Stimulated activated effector memory CD8-positive, alpha-beta T cell treated with anti-CD3 and anti-CD28 coated beads, Interleukin-12 subunit alpha, Interleukin-12 subunit beta, amount 100 ng/mL, for 72 hours (primary cell): ENCODE results near the gene NUDT9.
"Not testable (repeated sequence)": the region's sequence is repeated elsewhere in the genome, so short reads cannot be mapped to it uniquely, and the experiment has no call there.

Experiments used
- ATAC-seq: fragments of 150-1000 bp; cut with Tn5 transposase; 2 replicates; pipeline ENCODE4 v1.10.0; 2021
- DNase-seq, 2 donors: peaks; one replicate each; pipeline ENCODE4 v3.0.0; 2021 to 2022; ENCODE audit warnings: low spot score in 2 of 2
- H3K27ac Mint-ChIP-seq: one replicate; pipeline ENCODE4 v1.8.0; 2022; ENCODE audit warnings: mild to moderate bottlenecking, mixed read lengths
- H3K36me3 Mint-ChIP-seq: one replicate; pipeline ENCODE4 v1.8.0; 2022; ENCODE audit warnings: mild to moderate bottlenecking, mixed read lengths
- H3K4me1 Mint-ChIP-seq: one replicate; pipeline ENCODE4 v1.8.0; 2022; ENCODE audit warnings: mixed read lengths
- H3K4me3 Mint-ChIP-seq: one replicate; pipeline ENCODE4 v1.8.0; 2022; ENCODE audit warnings: mild to moderate bottlenecking, mixed read lengths
- H3K9me3 Mint-ChIP-seq: one replicate; pipeline ENCODE4 v1.8.0; 2022; ENCODE audit warnings: mixed read lengths

NUDT9 gene

DNA sequence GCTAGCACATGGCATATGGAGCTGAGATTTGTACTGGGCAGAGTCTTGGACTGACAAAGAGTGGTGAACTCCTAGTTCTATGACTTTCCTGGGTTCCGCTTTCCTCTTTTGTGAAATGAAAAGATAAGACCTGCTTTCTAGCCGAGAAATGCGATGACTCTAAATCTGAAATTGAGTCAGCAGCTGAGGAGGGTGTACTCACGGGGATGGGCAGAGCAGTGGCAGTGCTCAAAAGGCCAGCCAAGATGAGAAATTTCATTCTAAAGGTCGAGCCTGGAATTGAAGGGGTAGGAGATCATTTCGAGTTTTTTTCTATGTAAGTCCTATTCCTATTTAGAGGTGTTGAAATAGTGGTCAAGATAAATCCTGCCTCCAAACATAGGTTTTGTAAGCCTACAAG, 47.0 kb downstream of the NUDT9 start:
- H3K27ac Mint-ChIP-seq = no peak overlapping the region
- no peaks in the 10 kb centered on the region for H3K4me1 Mint-ChIP-seq
- DNase-seq (no peak), ATAC-seq (peak; percentile 89)
- H3K4me3 Mint-ChIP-seq = no peak overlapping the region
- no peaks in the 10 kb centered on the region for H3K36me3 Mint-ChIP-seq
- H3K9me3 Mint-ChIP-seq = no peaks in the 10 kb centered on the region

DNA sequence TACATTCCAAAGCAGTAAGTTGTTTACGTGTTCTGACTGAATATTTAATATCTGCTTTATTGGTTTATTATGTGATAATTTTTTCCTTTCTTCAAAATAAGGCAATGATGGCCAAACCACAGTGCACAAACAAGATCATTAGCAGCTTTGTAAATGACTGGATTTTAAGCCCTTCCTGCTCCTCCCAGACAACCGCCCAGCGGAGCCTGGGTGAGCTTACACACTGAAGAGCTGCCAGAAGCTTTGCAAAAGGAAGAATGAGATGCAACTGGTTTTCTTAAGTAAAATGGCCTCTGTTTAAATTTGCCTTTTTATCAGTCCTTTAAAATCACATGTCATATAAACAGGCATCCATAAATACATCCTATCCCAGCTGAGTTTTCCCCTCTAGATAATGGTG, 54.6 kb downstream of the NUDT9 start:
- Mint-ChIP-seq H3K4me1 (no peaks in the 10 kb centered on the region), H3K36me3 (no peaks in the 10 kb centered on the region), H3K9me3 (no peaks in the 10 kb centered on the region), H3K27ac (no peak overlapping the region), H3K4me3 (no peak overlapping the region)
- ATAC-seq (no peak), DNase-seq (no peak)

DNA sequence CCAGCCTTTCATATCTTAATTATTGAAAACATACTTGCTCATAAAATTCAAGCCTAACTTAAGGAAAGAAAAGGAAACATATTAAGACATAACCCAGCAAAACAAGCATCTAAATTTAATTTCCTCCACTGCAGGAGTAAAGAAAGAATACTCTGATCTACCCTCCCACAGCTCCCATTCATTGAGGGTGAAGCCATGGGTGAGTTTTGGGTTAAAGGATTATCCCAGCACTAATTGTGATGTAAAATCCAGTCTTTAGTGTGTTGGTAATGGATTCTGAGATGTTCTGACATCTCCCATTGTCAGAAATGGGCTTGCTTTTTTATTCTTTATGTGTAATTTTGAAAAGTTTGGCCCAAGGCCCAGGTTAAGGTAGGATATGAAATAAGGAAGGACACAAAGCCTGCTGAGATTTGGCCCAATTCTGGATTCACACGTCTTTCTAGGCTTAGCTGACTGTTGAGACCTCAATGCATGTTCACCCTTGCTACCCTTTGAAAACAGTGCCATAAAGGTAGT, 56.4 kb downstream of the NUDT9 start:
- no peak overlapping the region for H3K4me3 Mint-ChIP-seq
- no peak overlapping the region for H3K27ac Mint-ChIP-seq
- no peaks in the 10 kb centered on the region for H3K36me3 Mint-ChIP-seq
- ATAC-seq (no peak), DNase-seq (no peak)
- no peaks in the 10 kb centered on the region for H3K9me3 Mint-ChIP-seq
- no peaks in the 10 kb centered on the region for H3K4me1 Mint-ChIP-seq

GRCh38 chr4:87481377-87481776, 59.0 kb downstream of the NUDT9 start:
- no peaks in the 10 kb centered on the region for H3K4me1 Mint-ChIP-seq
- ATAC-seq (no peak), DNase-seq (no peak)
- no peaks in the 10 kb centered on the region for H3K36me3 Mint-ChIP-seq
- H3K9me3 Mint-ChIP-seq = no peaks in the 10 kb centered on the region
- no peak overlapping the region for H3K27ac Mint-ChIP-seq
- H3K4me3 Mint-ChIP-seq = no peak overlapping the region

GRCh38 chr4:87483247-87483646, 60.9 kb downstream of the NUDT9 start:
- not testable (repeated sequence) for ATAC-seq, H3K4me3 Mint-ChIP-seq, H3K27ac Mint-ChIP-seq, H3K36me3 Mint-ChIP-seq, DNase-seq, H3K9me3 Mint-ChIP-seq, H3K4me1 Mint-ChIP-seq

DNA sequence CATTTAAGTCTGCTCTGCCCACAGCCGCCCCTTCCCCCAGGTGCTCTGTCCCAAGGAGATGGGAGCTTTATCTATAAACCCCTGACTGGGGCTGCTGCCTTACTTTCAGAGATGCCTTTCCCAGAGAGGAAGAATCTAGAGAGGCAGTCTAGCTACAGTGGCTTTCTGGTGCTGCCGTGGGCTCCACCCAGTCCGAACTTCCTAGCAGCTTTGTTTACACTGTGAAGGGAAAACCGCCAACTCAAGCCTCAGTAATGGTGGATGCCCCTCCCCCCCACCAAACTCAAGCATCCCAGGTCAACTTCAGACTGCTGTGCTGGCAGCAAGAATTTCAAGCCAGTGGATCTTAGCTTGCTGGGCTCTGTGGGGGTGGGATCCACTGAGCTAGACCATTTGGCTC, 66.3 kb downstream of the NUDT9 start:
- not testable (repeated sequence) for H3K4me3 Mint-ChIP-seq, H3K4me1 Mint-ChIP-seq, DNase-seq, ATAC-seq, H3K27ac Mint-ChIP-seq, H3K9me3 Mint-ChIP-seq, H3K36me3 Mint-ChIP-seq

DNA sequence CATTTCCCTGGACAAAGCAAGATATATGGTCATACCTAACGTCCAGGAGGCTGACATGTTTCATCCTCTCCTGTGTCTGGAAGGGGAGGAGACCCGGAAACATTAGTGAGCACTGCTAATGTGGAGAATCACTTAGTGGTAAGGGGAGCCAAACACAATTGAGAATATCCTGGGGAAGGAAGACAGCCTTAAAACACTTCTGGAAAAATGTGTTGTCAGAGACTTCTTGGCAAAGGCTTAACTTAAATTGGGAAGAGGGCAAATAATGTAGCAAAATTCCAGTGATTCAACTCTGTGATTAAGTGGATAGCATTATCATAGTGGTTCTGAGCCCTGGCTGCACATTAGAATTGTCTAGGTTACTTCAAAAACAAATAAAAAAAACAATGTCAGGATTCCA, 67.3 kb downstream of the NUDT9 start:
- DNase-seq (no peak), ATAC-seq (no peak)
- Mint-ChIP-seq H3K36me3 (no peaks in the 10 kb centered on the region), H3K4me1 (no peaks in the 10 kb centered on the region), H3K9me3 (peaks cover 5% of the 10 kb centered on the region), H3K27ac (no peak overlapping the region), H3K4me3 (no peak overlapping the region)

DNA sequence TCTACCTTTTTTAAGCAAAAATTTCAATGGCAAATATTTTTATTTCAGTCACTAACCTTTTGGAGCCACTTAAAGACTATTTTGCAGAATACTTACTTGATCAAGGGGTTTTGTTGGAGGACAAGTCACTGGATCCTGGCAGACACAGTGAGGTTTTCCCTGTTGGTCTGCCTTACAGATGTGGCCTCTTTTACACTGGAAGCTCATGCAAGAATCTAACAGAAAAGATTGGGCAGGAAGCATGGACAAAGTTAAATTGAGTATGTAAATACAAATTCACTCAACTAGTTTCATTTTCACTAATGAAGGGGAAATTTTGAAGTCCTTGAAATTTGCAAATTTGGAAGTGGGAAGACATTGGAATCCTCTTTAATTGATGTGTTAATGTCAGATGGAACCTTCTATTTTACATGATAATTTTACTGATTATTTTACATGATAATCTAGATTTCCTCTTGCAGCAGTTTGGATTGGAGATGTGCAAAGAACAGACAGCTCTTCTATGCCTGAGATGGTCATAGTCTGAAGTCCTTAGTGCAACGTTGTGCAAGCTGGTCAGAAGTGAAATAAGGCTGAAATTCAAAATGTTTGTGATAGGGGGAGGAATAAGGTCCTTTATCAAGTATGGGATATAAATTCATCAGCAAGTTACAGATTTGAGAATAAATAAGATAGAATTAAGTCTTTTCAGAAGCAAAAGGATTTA, 68.4 kb downstream of the NUDT9 start:
- ATAC-seq (no peak), DNase-seq (no peak)
- H3K36me3 Mint-ChIP-seq = no peaks in the 10 kb centered on the region
- H3K9me3 Mint-ChIP-seq = peaks cover 5% of the 10 kb centered on the region
- H3K4me1 Mint-ChIP-seq = no peaks in the 10 kb centered on the region
- H3K27ac Mint-ChIP-seq = no peak overlapping the region
- H3K4me3 Mint-ChIP-seq = no peak overlapping the region

- DNase-seq (no peak), ATAC-seq (no peak)
- Mint-ChIP-seq H3K4me1 (no peaks in the 10 kb centered on the region), H3K4me3 (no peak overlapping the region), H3K36me3 (no peaks in the 10 kb centered on the region), H3K27ac (no peak overlapping the region), H3K9me3 (peaks cover 5% of the 10 kb centered on the region)
Measured at GRCh38 chr4:87491436-87491835, 69.1 kb downstream of the NUDT9 start.

DNA sequence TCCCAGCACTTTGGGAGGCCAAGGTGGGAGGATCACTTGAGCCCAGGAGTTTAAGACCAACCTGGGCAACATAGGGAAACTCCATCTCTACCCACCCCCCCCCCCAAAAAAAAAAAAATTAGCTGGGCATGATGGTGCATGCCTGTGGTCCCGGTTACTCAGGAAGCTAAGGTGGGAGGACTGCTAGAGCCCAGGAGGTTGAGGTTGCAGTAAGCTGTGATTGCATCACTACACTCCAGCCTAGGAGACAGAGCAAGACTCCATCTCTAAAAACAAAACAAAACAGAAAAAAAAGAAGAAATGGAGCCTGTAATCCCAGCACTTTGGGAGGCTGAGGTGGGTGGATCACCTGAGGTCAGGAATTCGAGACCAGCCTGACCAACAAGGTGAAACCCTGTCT, 69.5 kb downstream of the NUDT9 start:
- H3K36me3 Mint-ChIP-seq, ATAC-seq, H3K4me3 Mint-ChIP-seq, H3K4me1 Mint-ChIP-seq, H3K27ac Mint-ChIP-seq, H3K9me3 Mint-ChIP-seq, DNase-seq: not testable (repeated sequence)

GRCh38 chr4:87493115-87493514, 70.7 kb downstream of the NUDT9 start:
- Mint-ChIP-seq H3K27ac (no peak overlapping the region), H3K4me3 (no peak overlapping the region), H3K36me3 (no peaks in the 10 kb centered on the region), H3K9me3 (peaks cover 5% of the 10 kb centered on the region), H3K4me1 (peaks cover 3% of the 10 kb centered on the region)
- no peak for DNase-seq
- ATAC-seq = no peak

DNA sequence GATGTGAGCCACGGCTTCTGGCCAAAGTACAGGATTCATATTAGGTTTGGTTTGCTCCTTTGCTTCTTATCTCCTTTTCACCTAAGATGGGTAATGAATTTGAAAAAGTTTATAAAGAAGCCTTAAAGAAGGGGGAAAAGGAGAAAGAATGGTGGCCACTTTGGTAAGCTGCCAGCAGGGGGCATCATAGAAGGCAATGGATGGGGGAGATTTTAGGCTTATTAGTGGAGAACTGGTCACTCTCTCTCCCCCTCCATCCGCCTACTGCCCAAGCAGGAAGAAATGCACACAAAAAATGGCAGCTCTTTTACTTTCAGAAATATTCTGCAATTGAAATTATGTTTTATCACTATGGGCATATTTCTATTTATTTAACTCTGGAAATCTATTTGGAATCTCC, 74.8 kb downstream of the NUDT9 start:
- peaks cover 24% of the 10 kb centered on the region for H3K4me1 Mint-ChIP-seq
- DNase-seq (no peak), ATAC-seq (no peak)
- peaks cover 5% of the 10 kb centered on the region for H3K9me3 Mint-ChIP-seq
- no peaks in the 10 kb centered on the region for H3K36me3 Mint-ChIP-seq
- no peak overlapping the region for H3K27ac Mint-ChIP-seq
- no peak overlapping the region for H3K4me3 Mint-ChIP-seq

- no peak for DNase-seq
- ATAC-seq = no peak
- no peak overlapping the region for H3K27ac Mint-ChIP-seq
- H3K9me3 Mint-ChIP-seq = peaks cover 5% of the 10 kb centered on the region
- no peaks in the 10 kb centered on the region for H3K36me3 Mint-ChIP-seq
- no peak overlapping the region for H3K4me3 Mint-ChIP-seq
- peaks cover 24% of the 10 kb centered on the region for H3K4me1 Mint-ChIP-seq
Measured at GRCh38 chr4:87497578-87497977, 75.2 kb downstream of the NUDT9 start.

DNA sequence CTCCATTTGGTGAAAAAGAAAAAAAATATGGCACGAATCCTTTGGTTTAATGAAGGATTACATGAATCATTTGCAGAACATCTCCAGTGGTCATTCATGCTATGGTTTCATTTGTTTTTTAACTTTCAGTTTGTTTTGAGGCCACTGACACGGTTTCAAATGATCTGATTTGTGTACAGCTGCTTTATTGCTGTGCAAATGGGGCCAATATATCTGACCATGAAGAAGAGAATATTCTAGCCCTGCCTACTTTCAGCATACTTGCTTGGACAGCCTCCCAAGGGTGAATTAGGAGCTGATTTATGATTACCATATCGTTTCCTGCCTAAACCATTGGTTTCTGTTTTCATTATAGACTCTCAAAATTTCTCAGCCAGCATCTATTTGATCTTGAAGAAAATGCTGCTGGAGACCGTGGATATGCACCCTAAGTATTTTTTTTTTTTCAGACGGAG, 76.1 kb downstream of the NUDT9 start:
- Mint-ChIP-seq H3K27ac (no peak overlapping the region), H3K36me3 (no peaks in the 10 kb centered on the region), H3K4me3 (peak overlapping the region; percentile 65), H3K9me3 (peaks cover 5% of the 10 kb centered on the region), H3K4me1 (peaks cover 24% of the 10 kb centered on the region)
- DNase-seq (no peak), ATAC-seq (peak; percentile 53)

GRCh38 chr4:87499403-87500091, 77.2 kb downstream of the NUDT9 start:
- ATAC-seq = peak; percentile 97
- no peak for DNase-seq
- Mint-ChIP-seq H3K27ac (peak overlapping the region; percentile 84), H3K9me3 (no peaks in the 10 kb centered on the region), H3K4me1 (peaks cover 24% of the 10 kb centered on the region), H3K4me3 (peak overlapping the region; percentile 65), H3K36me3 (no peaks in the 10 kb centered on the region)

GRCh38 chr4:87500092-87500462, 77.7 kb downstream of the NUDT9 start:
- DNase-seq = peak in 1 of 2 donors; percentile 57
- Mint-ChIP-seq H3K36me3 (no peaks in the 10 kb centered on the region), H3K4me1 (peaks cover 24% of the 10 kb centered on the region), H3K4me3 (peak overlapping the region; percentile 65), H3K27ac (peak overlapping the region; percentile 84), H3K9me3 (no peaks in the 10 kb centered on the region)
- peak; percentile 75 for ATAC-seq
